Measurements from ENCODE around the gene NCOA3.
"Not testable (repeated sequence)": the region's sequence is repeated elsewhere in the genome, so short reads cannot be mapped to it uniquely, and the experiment has no call there.

Gene NCOA3

DNA sequence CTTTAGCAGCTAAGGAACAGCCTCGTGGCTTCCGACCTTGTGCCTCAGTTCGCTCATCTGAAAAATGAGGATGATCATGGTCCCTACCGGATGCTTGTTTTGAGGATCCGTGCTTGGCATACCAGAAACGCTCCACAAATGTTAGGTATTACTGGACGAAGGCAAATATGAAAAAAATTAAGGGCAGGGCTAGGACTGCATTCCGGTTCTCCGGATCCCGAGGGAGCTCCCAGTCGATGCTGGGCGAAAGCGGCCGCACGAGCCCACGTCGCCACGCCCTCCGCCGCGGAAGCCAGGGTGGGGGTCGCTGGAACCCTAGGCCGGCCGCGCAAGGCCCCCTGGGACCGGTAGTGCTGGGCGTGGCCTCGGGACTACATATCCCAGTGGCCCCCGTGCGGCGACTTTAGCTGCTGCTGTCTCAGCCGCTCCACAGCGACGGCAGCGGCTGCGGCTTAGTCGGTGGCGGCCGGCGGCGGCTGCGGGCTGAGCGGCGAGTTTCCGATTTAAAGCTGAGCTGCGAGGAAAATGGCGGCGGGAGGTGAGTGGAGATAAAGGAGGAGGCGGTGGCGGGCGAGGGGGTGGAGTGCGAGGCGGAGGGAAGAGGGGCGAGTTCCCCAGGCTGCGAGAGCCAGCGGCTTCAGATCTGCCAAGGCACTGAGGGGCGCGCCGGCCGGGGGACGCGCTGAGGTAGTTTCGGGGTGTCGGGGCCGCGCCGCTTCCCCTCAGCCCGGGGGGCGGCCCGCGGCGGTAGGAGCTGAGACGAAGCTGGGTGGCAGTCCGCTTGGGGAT, at the start of gene NCOA3:
NCOA3 (plus strand) TSS at position 406 of the 789 bp plus-strand sequence. CDS start 120,361 bp downstream, outside the sequence.
- peaks cover 5% of the 10 kb centered on the region for H3K4me1 ChIP-seq (ENCODE audit: control insufficient read depth, insufficient read depth, low read length, unreplicated experiment)

GRCh38 chr20:47452736-47453161, 48.9 kb upstream of the NCOA3 start:
- H3K4me1 ChIP-seq (ENCODE audit: control insufficient read depth, insufficient read depth, low read length, unreplicated experiment), result peaks cover 20% of the 10 kb centered on the region
- peak overlapping the region; percentile 55 for H3K27ac ChIP-seq (ENCODE audit: low read depth, low read length)
- H3K27me3 ChIP-seq (ENCODE audit: insufficient read depth, low read length), result no peaks in the 10 kb centered on the region
- no peaks in the 10 kb centered on the region for H3K36me3 ChIP-seq (ENCODE audit: insufficient read depth, low read length)
- 0 out of 2 replicates have a peak overlapping the region, but pooled peaks have one; percentile 20 for H3K4me3 ChIP-seq (ENCODE audit: low read depth, low read length)
- H2AFZ ChIP-seq (ENCODE audit: low read length, unreplicated experiment), result no peak overlapping the region
- no peaks in the 10 kb centered on the region for H3K79me2 ChIP-seq (ENCODE audit: control insufficient read depth, insufficient read depth, low read length, unreplicated experiment)

More for the DNA sequence above, at the start of gene NCOA3:
- H2AFZ ChIP-seq (ENCODE audit: low read length, unreplicated experiment), result peak within 1 kb of the TSS; percentile 93
- peak within 1 kb of the TSS; percentile 76 for H3K27ac ChIP-seq (ENCODE audit: low read depth, low read length)
- peaks cover 44% of the 10 kb centered on the region for H3K79me2 ChIP-seq (ENCODE audit: control insufficient read depth, insufficient read depth, low read length, unreplicated experiment)
- H3K27me3 ChIP-seq (ENCODE audit: insufficient read depth, low read length), result no peaks in the 10 kb centered on the region
- peak within 1 kb of the TSS; percentile 84 for H3K4me3 ChIP-seq (ENCODE audit: low read depth, low read length)
- no peaks in the 10 kb centered on the region for H3K36me3 ChIP-seq (ENCODE audit: insufficient read depth, low read length)

DNA sequence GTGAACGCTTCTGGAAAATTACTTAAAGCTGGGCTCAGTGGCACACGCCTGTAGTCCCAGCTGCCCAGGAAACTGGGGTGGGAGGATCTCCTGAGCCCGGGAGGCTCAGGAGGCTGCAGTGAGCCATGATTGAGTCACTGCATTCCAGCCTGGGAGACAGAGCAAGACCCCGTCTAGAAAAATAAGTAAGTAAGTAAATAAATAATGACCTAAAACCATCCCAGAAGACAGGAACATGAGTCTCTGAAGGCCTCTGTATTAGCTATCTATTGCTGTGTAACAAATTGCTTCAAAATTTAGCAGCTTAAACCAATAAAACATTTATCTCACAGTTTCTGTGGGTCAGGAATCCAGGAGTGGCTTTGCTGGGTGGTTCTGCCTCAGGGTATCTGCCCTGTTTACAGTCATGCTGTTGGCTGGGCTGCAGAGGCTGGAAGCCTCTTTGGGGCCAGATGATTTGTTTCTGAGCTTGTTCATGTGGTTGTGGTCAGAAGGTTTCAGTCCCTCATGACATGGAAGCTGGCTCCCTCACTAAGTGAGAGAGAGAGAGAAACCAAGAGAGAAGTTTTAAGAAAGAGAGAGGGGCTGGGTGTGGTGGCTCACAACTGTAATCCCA, 48.4 kb upstream of the NCOA3 start:
- Histone ChIP-seq H3K4me3 (ENCODE audit: low read depth, low read length) (0 out of 2 replicates have a peak overlapping the region, but pooled peaks have one; percentile 20), H3K27ac (ENCODE audit: low read depth, low read length) (peak overlapping the region; percentile 55), H3K79me2 (ENCODE audit: control insufficient read depth, insufficient read depth, low read length, unreplicated experiment) (no peaks in the 10 kb centered on the region), H3K27me3 (ENCODE audit: insufficient read depth, low read length) (no peaks in the 10 kb centered on the region), H2AFZ (ENCODE audit: low read length, unreplicated experiment) (no peak overlapping the region), H3K36me3 (ENCODE audit: insufficient read depth, low read length) (no peaks in the 10 kb centered on the region), H3K4me1 (ENCODE audit: control insufficient read depth, insufficient read depth, low read length, unreplicated experiment) (peaks cover 21% of the 10 kb centered on the region)

GRCh38 chr20:47454298-47455132, 47.2 kb upstream of the NCOA3 start:
- Histone ChIP-seq H3K36me3 (ENCODE audit: insufficient read depth, low read length) (no peaks in the 10 kb centered on the region), H2AFZ (ENCODE audit: low read length, unreplicated experiment) (no peak overlapping the region), H3K27me3 (ENCODE audit: insufficient read depth, low read length) (no peaks in the 10 kb centered on the region), H3K79me2 (ENCODE audit: control insufficient read depth, insufficient read depth, low read length, unreplicated experiment) (no peaks in the 10 kb centered on the region), H3K4me1 (ENCODE audit: control insufficient read depth, insufficient read depth, low read length, unreplicated experiment) (peaks cover 21% of the 10 kb centered on the region), H3K27ac (ENCODE audit: low read depth, low read length) (no peak overlapping the region), H3K4me3 (ENCODE audit: low read depth, low read length) (no peak overlapping the region)

- Histone ChIP-seq H3K4me3 (ENCODE audit: low read depth, low read length) (no peak overlapping the region), H3K4me1 (ENCODE audit: control insufficient read depth, insufficient read depth, low read length, unreplicated experiment) (peaks cover 21% of the 10 kb centered on the region), H3K27ac (ENCODE audit: low read depth, low read length) (no peak overlapping the region)
Observed at GRCh38 chr20:47455133-47456040, 46.3 kb upstream of the NCOA3 start.

DNA sequence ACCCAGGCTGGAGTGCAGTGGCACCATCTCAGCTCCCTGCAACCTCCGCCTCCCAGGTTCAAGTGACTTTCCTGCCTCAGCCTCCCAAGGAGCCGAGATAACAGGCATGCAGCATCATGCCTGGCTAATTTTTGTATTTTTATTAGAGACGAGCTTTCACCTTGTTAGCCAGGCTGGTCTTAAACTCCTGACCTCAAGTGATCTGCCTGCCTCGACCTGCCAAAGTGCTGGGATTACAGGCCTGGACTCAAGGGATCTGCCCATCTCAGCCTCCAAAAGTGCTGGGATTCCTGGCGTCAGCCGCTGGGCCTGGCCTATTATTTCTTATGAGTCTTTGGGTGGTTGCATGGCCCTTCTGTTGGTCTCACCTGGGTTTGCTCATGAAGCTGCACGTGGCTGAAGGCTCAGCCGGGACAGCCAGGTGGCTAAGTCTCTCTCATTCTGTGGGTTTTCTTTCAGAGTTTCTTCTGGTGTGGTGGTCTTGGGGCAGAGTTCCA, 45.6 kb upstream of the NCOA3 start:
- no peaks in the 10 kb centered on the region for H3K36me3 ChIP-seq (ENCODE audit: insufficient read depth, low read length)
- H2AFZ ChIP-seq (ENCODE audit: low read length, unreplicated experiment), result no peak overlapping the region
- H3K27ac ChIP-seq (ENCODE audit: low read depth, low read length), result no peak overlapping the region
- peaks cover 21% of the 10 kb centered on the region for H3K4me1 ChIP-seq (ENCODE audit: control insufficient read depth, insufficient read depth, low read length, unreplicated experiment)
- no peak overlapping the region for H3K4me3 ChIP-seq (ENCODE audit: low read depth, low read length)
- no peaks in the 10 kb centered on the region for H3K27me3 ChIP-seq (ENCODE audit: insufficient read depth, low read length)
- H3K79me2 ChIP-seq (ENCODE audit: control insufficient read depth, insufficient read depth, low read length, unreplicated experiment), result no peaks in the 10 kb centered on the region

More at GRCh38 chr20:47455133-47456040, 46.3 kb upstream of the NCOA3 start:
- Histone ChIP-seq H3K36me3 (ENCODE audit: insufficient read depth, low read length) (no peaks in the 10 kb centered on the region), H3K27me3 (ENCODE audit: insufficient read depth, low read length) (no peaks in the 10 kb centered on the region), H2AFZ (ENCODE audit: low read length, unreplicated experiment) (no peak overlapping the region), H3K79me2 (ENCODE audit: control insufficient read depth, insufficient read depth, low read length, unreplicated experiment) (no peaks in the 10 kb centered on the region)

DNA sequence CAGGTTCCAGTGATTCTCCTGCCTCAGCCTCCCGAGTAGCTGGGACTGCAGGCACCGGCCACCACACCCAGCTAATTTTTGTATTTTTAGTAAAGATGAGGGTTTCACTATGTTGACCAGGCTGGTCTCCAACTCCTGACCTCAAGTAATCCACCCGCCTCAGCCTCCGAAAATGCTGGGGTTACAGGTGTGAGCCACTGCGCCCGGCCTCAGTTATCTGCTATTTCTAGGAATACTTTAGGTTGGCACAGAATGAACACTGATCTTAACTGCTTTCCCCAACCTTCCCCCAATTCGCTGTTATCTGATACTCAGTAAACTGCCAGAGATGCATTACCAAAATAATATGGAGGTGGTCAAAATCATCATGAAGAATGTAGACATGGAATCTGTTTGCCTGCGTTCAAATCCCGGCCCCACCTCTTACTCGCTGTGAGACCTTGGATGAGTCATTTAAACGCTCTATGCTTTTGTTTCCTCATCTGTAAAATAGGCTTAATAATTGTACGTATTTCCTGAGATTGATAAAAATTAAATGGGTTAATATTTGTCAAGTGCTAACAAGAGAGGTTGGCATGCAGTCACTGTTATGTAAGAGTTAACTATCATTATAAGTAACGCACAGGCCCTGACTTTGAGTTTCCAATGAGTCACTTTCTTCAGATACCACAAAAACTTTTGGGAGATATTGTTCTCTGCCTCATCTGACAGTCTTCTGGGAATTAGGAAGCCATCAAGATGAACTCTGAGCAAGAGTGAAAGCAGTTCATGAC, 44.5 kb upstream of the NCOA3 start:
- H3K36me3 ChIP-seq (ENCODE audit: insufficient read depth, low read length), result no peaks in the 10 kb centered on the region
- H3K4me1 ChIP-seq (ENCODE audit: control insufficient read depth, insufficient read depth, low read length, unreplicated experiment), result peaks cover 24% of the 10 kb centered on the region
- H3K27ac ChIP-seq (ENCODE audit: low read depth, low read length), result peak overlapping the region; percentile 30; the same call in 1 of the 2 replicates
- H3K4me3 ChIP-seq (ENCODE audit: low read depth, low read length), result no peak overlapping the region
- no peaks in the 10 kb centered on the region for H3K27me3 ChIP-seq (ENCODE audit: insufficient read depth, low read length)
- no peak overlapping the region for H2AFZ ChIP-seq (ENCODE audit: low read length, unreplicated experiment)
- H3K79me2 ChIP-seq (ENCODE audit: control insufficient read depth, insufficient read depth, low read length, unreplicated experiment), result no peaks in the 10 kb centered on the region

- not testable (repeated sequence) for H3K27ac ChIP-seq (ENCODE audit: low read depth, low read length); H3K4me3 ChIP-seq (ENCODE audit: low read depth, low read length); H3K36me3 ChIP-seq (ENCODE audit: insufficient read depth, low read length); H2AFZ ChIP-seq (ENCODE audit: low read length, unreplicated experiment); H3K79me2 ChIP-seq (ENCODE audit: control insufficient read depth, insufficient read depth, low read length, unreplicated experiment); H3K27me3 ChIP-seq (ENCODE audit: insufficient read depth, low read length)
- H3K4me1 ChIP-seq (ENCODE audit: control insufficient read depth, insufficient read depth, low read length, unreplicated experiment), result peaks cover 18% of the 10 kb centered on the region
Observed at GRCh38 chr20:47458280-47459050, 43.2 kb upstream of the NCOA3 start.
